Endothelial cell of umbilical vein (primary cell): ENCODE measurements around the gene APOD.

Source experiments
- CTCF ChIP-seq, 2 donors: IDR thresholded peaks; 1 replicate in 1 of 2; 2 replicates in 1 of 2; pipeline ENCODE4 v1.5.1; 2011; ENCODE audit warnings: low read length in 2 of 2, mild to moderate bottlenecking in 2 of 2, moderate library complexity in 2 of 2, control low read depth in 1 of 2, inconsistent platforms in 1 of 2, low read depth in 1 of 2; ENCODE audit not compliant: insufficient read depth in 1 of 2; ENCODE audit errors: extremely low read depth in 1 of 2
- MAX ChIP-seq: IDR thresholded peaks from 2 replicates; pipeline ENCODE4 v1.6.1; 2011; ENCODE audit not compliant: insufficient read depth, insufficient read length
- POLR2AphosphoS5 ChIP-seq: IDR thresholded peaks from 2 replicates; pipeline ENCODE4 v1.6.1; 2012; ENCODE audit warnings: low read depth, mild to moderate bottlenecking, control low read depth, low read length, moderate library complexity; ENCODE audit not compliant: insufficient read depth

- TF ChIP-seq CTCF (IDR thresholded peaks at IDR 0.05; ENCODE audit: extremely low read depth in 1 of 2, insufficient read depth in 1 of 2, low read depth in 1 of 2, low read length in 2 of 2) (no peak), POLR2AphosphoS5 (no peak), MAX (no peak)
Observed at GRCh38 chr3:195597229-195597628, 13.5 kb upstream of the APOD start.
